Measurements from ENCODE around the gene ZDHHC18.
"Not testable (repeated sequence)": the region's sequence is repeated elsewhere in the genome, so short reads cannot be mapped to it uniquely, and the experiment has no call there.

The ZDHHC18 gene

GRCh38 chr1:26829184-26829911 is 2.9 kb downstream of the ZDHHC18 start:
- TF ChIP-seq, protein P1, sequence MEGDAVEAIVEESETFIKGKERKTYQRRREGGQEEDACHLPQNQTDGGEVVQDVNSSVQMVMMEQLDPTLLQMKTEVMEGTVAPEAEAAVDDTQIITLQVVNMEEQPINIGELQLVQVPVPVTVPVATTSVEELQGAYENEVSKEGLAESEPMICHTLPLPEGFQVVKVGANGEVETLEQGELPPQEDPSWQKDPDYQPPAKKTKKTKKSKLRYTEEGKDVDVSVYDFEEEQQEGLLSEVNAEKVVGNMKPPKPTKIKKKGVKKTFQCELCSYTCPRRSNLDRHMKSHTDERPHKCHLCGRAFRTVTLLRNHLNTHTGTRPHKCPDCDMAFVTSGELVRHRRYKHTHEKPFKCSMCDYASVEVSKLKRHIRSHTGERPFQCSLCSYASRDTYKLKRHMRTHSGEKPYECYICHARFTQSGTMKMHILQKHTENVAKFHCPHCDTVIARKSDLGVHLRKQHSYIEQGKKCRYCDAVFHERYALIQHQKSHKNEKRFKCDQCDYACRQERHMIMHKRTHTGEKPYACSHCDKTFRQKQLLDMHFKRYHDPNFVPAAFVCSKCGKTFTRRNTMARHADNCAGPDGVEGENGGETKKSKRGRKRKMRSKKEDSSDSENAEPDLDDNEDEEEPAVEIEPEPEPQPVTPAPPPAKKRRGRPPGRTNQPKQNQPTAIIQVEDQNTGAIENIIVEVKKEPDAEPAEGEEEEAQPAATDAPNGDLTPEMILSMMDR (IDR thresholded peaks at IDR 0.05; ENCODE audit: control extremely low read depth, extremely low read depth, low read depth, missing control alignments), result no peak
- ChIA-PET CTCF (interaction anchor here (0.8 to 5.5 kb wide), 9 partner anchors 8 to 230 kb away, joined by 3 to 42 read pairs (median 5); partner anchors contain the start of gene PIGV), POLR2A (no interaction called here)
- DNase-seq (ENCODE audit: extremely low spot score), result no peak

DNA sequence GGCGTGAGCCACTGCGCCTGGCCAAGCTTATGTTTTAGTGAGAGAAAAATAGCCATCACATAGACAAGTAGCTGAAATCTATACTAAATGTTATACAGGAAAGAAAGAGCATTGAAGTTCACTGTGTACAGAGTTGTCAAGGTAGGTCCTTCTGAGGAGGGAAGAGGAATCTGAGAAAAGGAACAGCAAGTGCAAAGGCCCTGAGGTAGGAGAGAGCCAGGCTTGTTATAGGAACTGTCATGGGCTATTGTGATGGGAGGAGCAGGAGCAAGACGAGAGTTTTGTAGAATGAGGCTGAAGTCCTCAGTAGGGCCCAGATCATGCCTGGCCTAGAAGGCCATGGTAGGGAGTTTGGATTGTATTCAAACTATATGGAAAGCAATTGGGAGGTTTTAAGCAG is 4.6 kb downstream of the ZDHHC18 start:
- ChIA-PET CTCF (interaction anchor here (1.0 to 5.5 kb wide), 8 partner anchors 10 to 232 kb away, joined by 3 to 42 read pairs (median 6); partner anchors contain the start of gene PIGV), POLR2A (no interaction called here)
- no peak for DNase-seq (ENCODE audit: extremely low spot score)
- TF ChIP-seq, protein P1 (IDR thresholded peaks at IDR 0.05; ENCODE audit: control extremely low read depth, extremely low read depth, low read depth, missing control alignments), result no peak

DNA sequence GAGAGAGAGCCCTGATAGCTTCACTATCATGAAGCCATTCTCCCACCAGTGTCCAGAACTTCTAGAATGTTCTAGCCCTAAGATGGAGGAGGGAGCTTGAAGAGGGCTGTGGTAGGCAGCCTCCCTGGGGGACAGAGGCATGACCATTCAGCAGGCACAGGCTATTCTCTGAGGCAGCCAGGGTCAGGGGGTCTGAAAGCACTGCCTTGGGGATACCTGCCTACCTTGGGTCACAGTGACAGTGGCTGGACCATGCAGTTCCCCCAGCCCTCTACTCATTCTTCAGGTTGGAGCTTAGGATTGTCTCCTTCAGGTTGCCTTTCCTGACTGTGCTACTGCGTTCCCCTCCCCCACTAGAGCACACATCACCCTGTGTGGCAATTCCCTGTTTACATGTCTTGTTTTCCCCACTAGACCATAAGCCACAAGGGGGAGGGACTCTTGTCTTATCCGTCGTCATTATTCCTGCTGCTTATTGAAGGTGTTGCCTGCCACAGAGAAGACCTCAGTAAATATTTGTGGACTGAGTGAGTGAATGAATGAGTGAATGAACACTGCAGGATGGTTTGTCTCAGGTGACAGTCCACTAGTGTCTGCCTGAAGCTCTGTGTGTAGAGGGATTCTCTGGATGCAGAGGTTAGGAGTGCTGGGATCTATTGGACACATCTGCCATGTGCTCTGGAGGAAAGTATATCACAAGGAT is 5.2 kb downstream of the ZDHHC18 start:
- TF ChIP-seq, protein P1 (IDR thresholded peaks at IDR 0.05; ENCODE audit: control extremely low read depth, extremely low read depth, low read depth, missing control alignments), result no peak
- DNase-seq (ENCODE audit: extremely low spot score), result no peak
- ChIA-PET CTCF (interaction anchor here (1.0 to 5.5 kb wide), 11 partner anchors 11 to 233 kb away, joined by 3 to 42 read pairs (median 7); partner anchors contain the start of gene PIGV), POLR2A (no interaction called here)

- TF ChIP-seq, protein P1 (IDR thresholded peaks at IDR 0.05; ENCODE audit: control extremely low read depth, extremely low read depth, low read depth, missing control alignments), result no peak
- ChIA-PET CTCF (interaction anchor here (1.2 to 5.5 kb wide), 12 partner anchors 11 to 294 kb away, joined by 3 to 42 read pairs (median 8); partner anchors contain the start of gene PIGV), POLR2A (no interaction called here)
- no peak for DNase-seq (ENCODE audit: extremely low spot score)
Observed at GRCh38 chr1:26832249-26832960, 5.9 kb downstream of the ZDHHC18 start.

DNA sequence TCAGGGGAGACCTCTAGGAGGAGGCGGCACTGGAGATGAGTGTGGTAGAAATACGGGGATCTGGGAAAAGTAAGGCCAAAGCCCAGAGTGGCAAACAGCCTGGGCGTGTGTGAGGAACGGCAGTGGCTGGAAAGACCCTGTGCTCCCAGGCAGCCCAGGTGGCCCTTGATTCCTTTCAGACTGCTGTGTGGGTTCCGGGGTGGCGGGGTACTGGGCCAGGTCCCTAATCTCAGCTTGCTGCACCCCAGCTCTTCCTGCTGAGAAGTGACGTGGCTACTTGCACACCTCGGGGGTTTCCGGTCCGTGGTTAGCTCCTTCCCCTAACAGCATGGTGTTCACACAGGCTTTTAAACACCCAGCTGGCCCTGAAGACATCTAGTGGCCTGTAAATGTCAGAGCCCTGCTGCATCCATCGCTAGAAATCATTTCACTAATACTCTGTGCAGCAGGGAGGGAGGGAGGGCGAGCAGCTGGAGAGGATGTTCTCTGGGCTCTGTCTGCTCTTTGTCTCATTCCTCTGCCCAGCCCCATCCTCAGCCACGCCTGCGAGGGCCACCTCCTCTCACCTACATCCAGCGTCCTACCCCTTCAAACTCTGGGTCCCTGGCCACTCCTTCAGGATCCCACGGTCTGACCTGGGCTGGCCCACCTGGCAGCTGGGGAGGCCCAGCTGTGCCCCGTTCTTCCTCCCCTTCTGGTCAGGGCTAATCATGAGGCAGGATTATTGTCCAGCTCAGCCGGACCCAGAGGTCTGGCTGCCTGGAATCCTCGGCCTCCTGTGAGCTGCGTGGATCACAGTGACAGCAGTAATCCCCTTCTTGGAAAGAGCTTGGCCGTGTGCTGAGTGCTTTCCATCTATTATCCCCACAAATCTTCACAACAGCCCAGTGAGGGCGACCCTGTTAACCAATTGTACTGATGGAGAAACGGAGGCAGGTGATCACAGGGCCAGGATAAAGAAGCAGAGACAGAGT is 7.2 kb downstream of the ZDHHC18 start:
- CTCF ChIA-PET, result interaction anchor here (0.6 to 5.5 kb wide), 24 partner anchors 8 to 295 kb away, joined by 3 to 42 read pairs (median 5); partner anchors contain the start of genes PIGV and ZDHHC18
- DNase-seq (ENCODE audit: extremely low spot score), result peak; percentile 91
- TF ChIP-seq, protein P1 (IDR thresholded peaks at IDR 0.05; ENCODE audit: control extremely low read depth, extremely low read depth, low read depth, missing control alignments), result peak; percentile 47
- POLR2A ChIA-PET, result interaction anchor here (1.0 to 1.1 kb wide), 2 partner anchors 22 to 29 kb away, joined by 3 read pairs; no protein-coding TSS in a partner anchor

DNA sequence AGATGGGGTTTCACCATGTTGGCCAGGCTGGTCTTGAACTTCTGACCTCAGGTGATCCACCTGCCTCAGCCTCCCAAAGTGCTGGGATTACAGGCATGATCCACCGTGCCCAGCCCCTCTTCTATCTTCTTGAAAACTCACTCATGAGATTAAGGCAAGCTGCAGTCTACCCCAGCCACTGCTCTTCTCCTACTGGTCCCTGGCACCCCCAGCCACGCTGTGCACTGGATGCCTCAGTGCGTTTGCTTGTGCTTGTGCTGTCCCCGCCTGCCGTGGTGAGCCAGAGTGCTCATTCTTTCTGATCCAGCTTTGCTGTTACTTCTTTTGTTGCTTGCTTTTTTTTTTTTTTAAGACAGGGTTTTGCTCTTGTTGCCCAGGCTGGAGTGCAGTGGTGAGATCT is 11.2 kb downstream of the ZDHHC18 start:
- CTCF ChIA-PET, result interaction anchor here (1.1 to 4.9 kb wide), 13 partner anchors 9 to 236 kb away, joined by 3 to 39 read pairs (median 7); partner anchors contain the start of genes SFN and ZDHHC18
- POLR2A ChIA-PET, result not testable (repeated sequence)

More for the DNA sequence above, 11.2 kb downstream of the ZDHHC18 start:
- not testable (repeated sequence) for DNase-seq (ENCODE audit: extremely low spot score)
